ENCODE measurements around the gene CEMP1.

CEMP1 gene

DNA sequence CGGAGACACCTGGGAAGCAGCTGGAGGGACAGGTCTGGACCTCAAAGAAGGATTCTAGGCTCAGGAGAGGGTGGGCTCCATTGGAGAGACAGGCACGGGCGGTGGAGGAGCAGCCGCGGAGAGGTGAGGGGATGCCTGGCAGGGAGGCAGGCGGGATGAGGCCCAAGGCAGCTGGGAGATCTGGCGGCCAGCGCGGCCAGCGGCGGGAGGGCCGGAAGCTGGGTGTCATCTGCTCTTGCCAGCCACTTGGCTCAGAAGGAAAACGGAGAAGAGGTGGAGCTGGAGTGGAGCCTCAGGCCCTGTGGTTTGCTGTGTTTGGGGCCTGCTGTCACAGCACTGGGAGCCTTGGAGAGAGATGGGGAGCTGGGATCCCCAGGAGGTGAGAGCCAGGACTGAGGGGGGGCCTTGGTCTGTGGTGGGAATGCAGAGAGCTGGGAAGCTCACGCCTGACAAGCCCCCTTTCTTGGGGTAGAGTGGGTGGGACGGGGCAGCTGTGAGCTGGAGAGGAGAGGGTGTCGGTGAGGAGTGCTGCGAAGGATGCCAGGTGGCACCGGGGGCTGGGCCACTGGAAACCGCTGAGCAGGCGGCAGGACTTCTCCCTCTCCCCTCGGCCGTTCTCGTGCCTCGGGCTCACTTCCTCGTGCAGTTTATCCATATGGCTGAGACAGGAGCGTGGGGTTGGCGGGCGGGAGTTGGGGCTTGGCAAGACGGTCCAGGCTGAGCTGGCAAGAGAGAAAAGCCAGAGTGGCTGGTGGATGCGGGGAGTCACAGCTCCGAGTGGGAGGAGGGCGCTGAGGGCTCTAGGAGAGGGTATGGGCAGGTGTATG is 48.3 kb downstream of the CEMP1 start:
- in situ Hi-C loops (cut with MboI; ENCODE audit: low pct_unique_long_range_greater_than_20kb, low sequenced_read_pairs, unreplicated experiment), result loop anchor here (10.0 kb wide), 1 partner anchor 128 kb away; no protein-coding TSS in a partner anchor
- TF ChIP-seq, protein P1, sequence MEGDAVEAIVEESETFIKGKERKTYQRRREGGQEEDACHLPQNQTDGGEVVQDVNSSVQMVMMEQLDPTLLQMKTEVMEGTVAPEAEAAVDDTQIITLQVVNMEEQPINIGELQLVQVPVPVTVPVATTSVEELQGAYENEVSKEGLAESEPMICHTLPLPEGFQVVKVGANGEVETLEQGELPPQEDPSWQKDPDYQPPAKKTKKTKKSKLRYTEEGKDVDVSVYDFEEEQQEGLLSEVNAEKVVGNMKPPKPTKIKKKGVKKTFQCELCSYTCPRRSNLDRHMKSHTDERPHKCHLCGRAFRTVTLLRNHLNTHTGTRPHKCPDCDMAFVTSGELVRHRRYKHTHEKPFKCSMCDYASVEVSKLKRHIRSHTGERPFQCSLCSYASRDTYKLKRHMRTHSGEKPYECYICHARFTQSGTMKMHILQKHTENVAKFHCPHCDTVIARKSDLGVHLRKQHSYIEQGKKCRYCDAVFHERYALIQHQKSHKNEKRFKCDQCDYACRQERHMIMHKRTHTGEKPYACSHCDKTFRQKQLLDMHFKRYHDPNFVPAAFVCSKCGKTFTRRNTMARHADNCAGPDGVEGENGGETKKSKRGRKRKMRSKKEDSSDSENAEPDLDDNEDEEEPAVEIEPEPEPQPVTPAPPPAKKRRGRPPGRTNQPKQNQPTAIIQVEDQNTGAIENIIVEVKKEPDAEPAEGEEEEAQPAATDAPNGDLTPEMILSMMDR (IDR thresholded peaks at IDR 0.05; ENCODE audit: extremely low read depth, insufficient read depth, missing control alignments), result no peak
- no peak for DNase-seq (ENCODE audit: low spot score)

DNA sequence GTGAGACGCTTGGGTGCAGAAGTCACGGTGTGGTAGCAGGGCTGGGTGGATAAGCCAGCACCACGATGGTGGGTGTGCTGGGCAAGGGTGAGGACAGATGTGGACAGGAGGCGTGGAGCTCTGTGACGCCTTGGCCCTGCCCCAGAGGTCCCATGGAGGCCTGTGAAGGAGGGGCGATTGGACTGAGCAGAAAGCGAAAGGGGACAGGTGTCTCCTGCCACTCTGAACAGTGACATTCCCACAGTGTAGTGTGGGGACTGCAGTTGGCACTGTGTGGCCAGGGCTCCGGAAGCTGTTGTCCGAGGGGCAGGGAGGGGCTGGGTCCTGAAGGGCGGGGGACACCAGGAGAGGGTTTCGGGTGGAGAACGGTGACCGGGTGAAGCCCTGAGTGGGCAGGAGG is 49.0 kb downstream of the CEMP1 start:
- TF ChIP-seq, protein P1 (IDR thresholded peaks at IDR 0.05; ENCODE audit: extremely low read depth, insufficient read depth, missing control alignments), result no peak
- no peak for DNase-seq (ENCODE audit: low spot score)
- in situ Hi-C loops (cut with MboI; ENCODE audit: low pct_unique_long_range_greater_than_20kb, low sequenced_read_pairs, unreplicated experiment), result loop anchor here (10.0 kb wide), 1 partner anchor 127 kb away; no protein-coding TSS in a partner anchor

DNA sequence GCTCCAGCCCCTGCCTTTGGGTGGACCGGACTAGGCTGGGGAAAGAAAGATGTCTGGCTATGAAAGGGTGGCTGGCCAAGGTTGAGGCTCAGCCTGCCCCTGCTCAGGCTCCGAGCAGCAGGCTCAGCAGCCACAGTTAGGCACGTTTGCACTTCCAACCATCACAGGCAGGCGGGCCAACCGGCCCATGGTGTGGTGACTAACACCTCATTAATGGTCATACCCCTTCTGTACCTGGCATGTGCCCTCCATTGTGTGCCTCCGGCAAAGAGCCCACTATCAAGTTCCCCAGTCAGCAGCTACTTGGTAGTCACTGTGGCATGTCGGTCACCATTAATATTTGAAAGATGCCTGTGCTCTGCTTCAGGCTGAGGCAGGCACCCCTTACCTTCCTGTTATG is 49.5 kb downstream of the CEMP1 start:
- in situ Hi-C loops (cut with MboI; ENCODE audit: low pct_unique_long_range_greater_than_20kb, low sequenced_read_pairs, unreplicated experiment), result loop anchor here (10.0 kb wide), 1 partner anchor 127 kb away; no protein-coding TSS in a partner anchor
- DNase-seq (ENCODE audit: low spot score), result no peak
- TF ChIP-seq, protein P1 (IDR thresholded peaks at IDR 0.05; ENCODE audit: extremely low read depth, insufficient read depth, missing control alignments), result no peak

DNA sequence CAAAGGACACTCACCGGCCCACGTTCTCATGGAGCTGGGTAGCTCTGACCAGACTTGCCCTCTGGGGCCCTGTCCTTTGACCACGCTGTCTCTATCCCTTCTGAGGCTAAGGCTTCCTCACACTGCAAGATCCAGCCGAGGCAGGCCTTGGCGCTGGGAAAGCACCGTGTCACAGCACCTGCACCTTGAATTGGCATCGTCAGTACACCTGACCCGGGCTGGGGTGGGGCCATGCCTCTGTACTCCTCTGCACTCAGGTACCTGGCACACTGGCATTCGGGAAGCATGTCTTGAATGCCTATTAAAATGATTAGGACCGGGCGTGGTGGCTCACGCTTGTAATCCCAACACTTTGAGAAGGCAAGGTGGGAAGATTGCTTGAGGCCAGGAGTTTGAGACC is 50.3 kb downstream of the CEMP1 start:
- TF ChIP-seq, protein P1 (IDR thresholded peaks at IDR 0.05; ENCODE audit: extremely low read depth, insufficient read depth, missing control alignments), result no peak
- in situ Hi-C loops (cut with MboI; ENCODE audit: low pct_unique_long_range_greater_than_20kb, low sequenced_read_pairs, unreplicated experiment), result loop anchor here (10.0 kb wide), 1 partner anchor 126 kb away; no protein-coding TSS in a partner anchor
- no peak for DNase-seq (ENCODE audit: low spot score)

Measured in GM13977 (cell line).